Activated naive CD8-positive, alpha-beta T cell treated with anti-CD3 and anti-CD28 coated beads for 36 hours (primary cell): ENCODE data around the gene MEGF11. TPM values are rescaled to one million over a fixed set of nuclear protein-coding genes. Genes with fewer than 3 reads are reported as not detected.

ENCODE experiments used
- DNase-seq: peaks from one replicate; pipeline ENCODE4 v3.0.0; 2021
- H3K27ac Mint-ChIP-seq: one replicate; pipeline ENCODE4 v1.8.0; 2022; ENCODE audit warnings: mild to moderate bottlenecking, moderate library complexity, mixed read lengths
- H3K27me3 Mint-ChIP-seq: one replicate; pipeline ENCODE4 v1.8.0; 2022; ENCODE audit warnings: mild to moderate bottlenecking, mixed read lengths
- H3K36me3 Mint-ChIP-seq: one replicate; pipeline ENCODE4 v1.8.0; 2021; ENCODE audit warnings: mild to moderate bottlenecking, mixed read lengths
- H3K4me1 Mint-ChIP-seq: one replicate; pipeline ENCODE4 v1.8.0; 2021; ENCODE audit warnings: mixed read lengths
- H3K4me3 Mint-ChIP-seq: one replicate; pipeline ENCODE4 v1.8.0; 2022; ENCODE audit warnings: mild to moderate bottlenecking, moderate library complexity, mixed read lengths
- H3K9me3 Mint-ChIP-seq: one replicate; pipeline ENCODE4 v1.8.0; 2022; ENCODE audit warnings: mixed read lengths
- total RNA-seq, 2 experiments: library from RNA; stranded (reverse); gene quantifications; one replicate each; pipeline ENCODE4 v1.2.3, GENCODE V29; 2021

MEGF11 gene
- total RNA-seq, 2 experiments from 2014 or later: not detected

- H3K4me1 Mint-ChIP-seq: no peaks in the 10 kb centered on the region
- no peaks in the 10 kb centered on the region for H3K36me3 Mint-ChIP-seq
- no peaks in the 10 kb centered on the region for H3K9me3 Mint-ChIP-seq
- peaks cover 3% of the 10 kb centered on the region for H3K27me3 Mint-ChIP-seq
- H3K27ac Mint-ChIP-seq: no peak overlapping the region
- H3K4me3 Mint-ChIP-seq: no peak overlapping the region
- DNase-seq: no peak
Measured at GRCh38 chr15:66126456-66126855, 127.1 kb downstream of the MEGF11 start.

DNA sequence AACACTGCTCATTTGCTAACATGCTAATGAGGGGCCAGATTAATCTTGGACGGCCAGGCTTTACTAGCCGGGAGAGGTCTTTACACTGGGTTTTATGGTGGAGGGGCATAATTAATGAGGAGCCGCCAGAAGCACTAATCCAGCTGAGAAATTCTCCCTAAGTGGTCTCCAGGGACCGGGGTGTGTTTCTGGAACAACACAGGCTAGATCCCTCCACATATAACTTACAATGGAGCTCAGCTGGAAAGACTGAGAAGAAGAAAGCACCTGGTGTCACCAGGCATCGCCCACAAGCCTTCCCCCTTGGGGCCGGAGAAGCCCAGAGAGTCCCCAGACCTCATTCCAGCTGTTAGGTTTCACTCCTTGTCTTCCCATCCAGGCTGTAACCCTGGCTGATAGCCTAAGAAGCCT lies 127.5 kb downstream of the MEGF11 start:
- Mint-ChIP-seq H3K27me3 (peaks cover 3% of the 10 kb centered on the region), H3K4me1 (no peaks in the 10 kb centered on the region), H3K4me3 (no peak overlapping the region), H3K27ac (no peak overlapping the region), H3K36me3 (no peaks in the 10 kb centered on the region), H3K9me3 (no peaks in the 10 kb centered on the region)
- no peak for DNase-seq

GRCh38 chr15:66124651-66125050 lies 128.9 kb downstream of the MEGF11 start:
- no peak overlapping the region for H3K4me3 Mint-ChIP-seq
- no peaks in the 10 kb centered on the region for H3K9me3 Mint-ChIP-seq
- H3K27ac Mint-ChIP-seq: no peak overlapping the region
- H3K27me3 Mint-ChIP-seq: peaks cover 3% of the 10 kb centered on the region
- no peaks in the 10 kb centered on the region for H3K4me1 Mint-ChIP-seq
- no peak for DNase-seq
- H3K36me3 Mint-ChIP-seq: no peaks in the 10 kb centered on the region

GRCh38 chr15:66123799-66124198 lies 129.8 kb downstream of the MEGF11 start:
- no peaks in the 10 kb centered on the region for H3K4me1 Mint-ChIP-seq
- H3K4me3 Mint-ChIP-seq: no peak overlapping the region
- no peaks in the 10 kb centered on the region for H3K9me3 Mint-ChIP-seq
- DNase-seq: no peak
- H3K27me3 Mint-ChIP-seq: peaks cover 3% of the 10 kb centered on the region
- no peaks in the 10 kb centered on the region for H3K36me3 Mint-ChIP-seq
- H3K27ac Mint-ChIP-seq: no peak overlapping the region

- H3K4me1 Mint-ChIP-seq: peaks cover 3% of the 10 kb centered on the region
- H3K9me3 Mint-ChIP-seq: no peaks in the 10 kb centered on the region
- no peaks in the 10 kb centered on the region for H3K36me3 Mint-ChIP-seq
- peaks cover 6% of the 10 kb centered on the region for H3K27me3 Mint-ChIP-seq
- DNase-seq: no peak
- H3K4me3 Mint-ChIP-seq: no peak overlapping the region
- no peak overlapping the region for H3K27ac Mint-ChIP-seq
Measured at GRCh38 chr15:66120422-66120821, 133.1 kb downstream of the MEGF11 start.

GRCh38 chr15:66117841-66118240 lies 135.7 kb downstream of the MEGF11 start:
- no peak for DNase-seq
- Mint-ChIP-seq H3K27me3 (peaks cover 3% of the 10 kb centered on the region), H3K4me1 (peaks cover 3% of the 10 kb centered on the region), H3K36me3 (no peaks in the 10 kb centered on the region), H3K27ac (no peak overlapping the region), H3K4me3 (no peak overlapping the region), H3K9me3 (no peaks in the 10 kb centered on the region)

DNA sequence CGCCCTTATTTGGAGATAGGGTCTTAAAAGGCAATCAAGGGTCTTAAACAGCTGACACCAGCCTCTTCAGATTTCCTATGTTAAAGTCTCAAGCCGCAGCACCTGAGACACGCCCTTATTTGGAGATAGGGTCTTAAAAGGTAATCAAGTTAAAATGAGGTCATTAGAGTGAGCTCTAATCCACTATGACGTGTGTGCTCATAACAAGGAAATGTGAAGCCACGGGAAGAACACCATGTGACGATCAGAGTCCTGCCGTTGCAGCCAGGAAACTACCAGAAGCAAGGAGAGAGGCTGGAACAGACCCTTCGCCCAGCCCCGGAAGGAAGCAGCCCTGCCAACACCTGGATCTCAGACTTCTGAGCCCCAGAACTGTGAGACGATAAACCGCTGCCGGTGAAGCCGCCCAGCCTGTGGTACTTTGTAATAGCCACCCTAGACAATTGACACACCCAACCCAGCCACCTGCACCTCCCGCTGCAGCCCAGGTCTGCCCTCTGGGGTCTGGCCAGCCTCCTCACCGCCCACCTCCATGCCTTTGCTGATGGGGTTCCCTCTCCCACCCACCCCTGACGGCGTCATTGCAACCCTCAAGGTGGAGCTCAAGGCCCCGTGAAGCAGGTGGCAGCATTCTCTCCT lies 137.9 kb downstream of the MEGF11 start:
- H3K27ac Mint-ChIP-seq: no peak overlapping the region
- peaks cover 3% of the 10 kb centered on the region for H3K4me1 Mint-ChIP-seq
- H3K4me3 Mint-ChIP-seq: no peak overlapping the region

GRCh38 chr15:66114863-66115425 lies 138.6 kb downstream of the MEGF11 start:
- DNase-seq: no peak
- Mint-ChIP-seq H3K36me3 (no peaks in the 10 kb centered on the region), H3K9me3 (no peaks in the 10 kb centered on the region), H3K27ac (no peak overlapping the region), H3K27me3 (peaks cover 3% of the 10 kb centered on the region), H3K4me3 (no peak overlapping the region), H3K4me1 (peaks cover 3% of the 10 kb centered on the region)

More for the DNA sequence above, 137.9 kb downstream of the MEGF11 start:
- no peaks in the 10 kb centered on the region for H3K36me3 Mint-ChIP-seq
- no peak for DNase-seq
- peaks cover 3% of the 10 kb centered on the region for H3K27me3 Mint-ChIP-seq
- H3K9me3 Mint-ChIP-seq: no peaks in the 10 kb centered on the region

GRCh38 chr15:66112388-66112787 lies 141.2 kb downstream of the MEGF11 start:
- H3K4me3 Mint-ChIP-seq: no peak overlapping the region
- H3K27me3 Mint-ChIP-seq: peaks cover 3% of the 10 kb centered on the region
- H3K4me1 Mint-ChIP-seq: peaks cover 3% of the 10 kb centered on the region
- H3K36me3 Mint-ChIP-seq: no peaks in the 10 kb centered on the region
- no peak overlapping the region for H3K27ac Mint-ChIP-seq
- no peaks in the 10 kb centered on the region for H3K9me3 Mint-ChIP-seq
- no peak for DNase-seq

DNA sequence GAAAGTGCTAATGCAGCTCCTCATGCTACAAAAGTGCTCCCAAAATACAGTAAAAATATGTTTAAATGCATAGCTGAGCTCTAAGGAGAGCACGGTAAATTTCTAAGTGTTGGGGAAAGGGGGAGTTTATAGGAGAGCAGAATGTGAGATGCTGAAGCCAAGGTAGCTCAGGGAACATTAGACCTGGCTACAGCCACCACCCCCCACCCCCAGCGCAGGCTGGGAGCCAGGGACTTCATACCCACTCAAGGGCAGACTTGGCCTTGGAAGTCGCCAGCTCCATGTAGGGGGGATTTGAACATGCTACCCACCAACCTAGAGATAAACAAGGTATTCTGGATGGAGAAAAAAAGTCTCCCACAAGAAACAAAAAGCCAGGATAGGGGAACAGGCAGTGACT lies 142.2 kb downstream of the MEGF11 start:
- no peaks in the 10 kb centered on the region for H3K36me3 Mint-ChIP-seq
- no peak overlapping the region for H3K4me3 Mint-ChIP-seq
- DNase-seq: no peak
- no peak overlapping the region for H3K27ac Mint-ChIP-seq
- peaks cover 3% of the 10 kb centered on the region for H3K4me1 Mint-ChIP-seq
- H3K27me3 Mint-ChIP-seq: no peaks in the 10 kb centered on the region
- no peaks in the 10 kb centered on the region for H3K9me3 Mint-ChIP-seq

- Mint-ChIP-seq H3K36me3 (no peaks in the 10 kb centered on the region), H3K27ac (no peak overlapping the region), H3K4me1 (peaks cover 3% of the 10 kb centered on the region), H3K9me3 (no peaks in the 10 kb centered on the region), H3K27me3 (no peaks in the 10 kb centered on the region), H3K4me3 (no peak overlapping the region)
- DNase-seq: no peak
Measured at GRCh38 chr15:66110864-66111263, 142.7 kb downstream of the MEGF11 start.

- Mint-ChIP-seq H3K27me3 (no peaks in the 10 kb centered on the region), H3K36me3 (no peaks in the 10 kb centered on the region), H3K9me3 (no peaks in the 10 kb centered on the region)
Measured at GRCh38 chr15:66109826-66110225, 143.7 kb downstream of the MEGF11 start.

DNA sequence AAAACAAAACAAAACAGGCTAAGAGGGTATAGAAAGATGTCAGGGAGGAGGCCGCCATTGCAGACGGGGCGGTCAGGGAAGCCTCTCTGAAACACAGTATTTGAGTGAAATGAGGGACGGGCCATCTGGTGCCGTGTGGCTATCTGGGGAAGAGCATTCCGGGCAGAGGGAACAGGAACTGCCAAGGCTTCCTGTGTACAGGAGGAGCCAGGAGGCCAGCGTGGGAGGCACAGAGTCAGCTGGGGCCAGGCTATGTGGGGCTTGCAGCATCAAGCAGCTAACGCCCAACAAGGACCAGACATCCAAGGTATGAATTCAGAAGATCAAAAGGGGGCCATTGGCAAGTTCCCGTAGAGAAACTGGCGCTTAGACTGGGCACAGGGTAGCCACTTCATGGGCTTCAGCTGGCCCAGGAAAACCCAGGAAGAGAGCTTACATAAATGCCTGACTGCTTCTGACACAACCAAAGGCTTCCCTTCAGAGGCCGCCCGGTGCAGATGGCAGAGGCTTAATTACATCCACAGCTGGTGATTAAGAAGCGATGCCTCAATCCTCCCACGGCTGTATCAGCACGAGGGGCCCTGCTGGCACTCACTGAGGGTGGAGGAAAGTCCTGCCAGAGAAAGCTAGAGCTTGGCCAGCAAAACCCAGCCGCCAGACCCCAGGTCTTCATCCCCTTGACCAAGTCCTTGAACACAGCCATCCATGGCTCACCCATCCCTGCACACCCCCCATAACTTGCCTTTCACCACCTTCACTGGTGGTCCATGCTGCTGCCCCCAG lies 144.9 kb downstream of the MEGF11 start:
- no peak overlapping the region for H3K27ac Mint-ChIP-seq
- H3K36me3 Mint-ChIP-seq: no peaks in the 10 kb centered on the region

More at GRCh38 chr15:66109826-66110225, 143.7 kb downstream of the MEGF11 start:
- no peak overlapping the region for H3K4me3 Mint-ChIP-seq
- no peaks in the 10 kb centered on the region for H3K4me1 Mint-ChIP-seq
- DNase-seq: no peak
- no peak overlapping the region for H3K27ac Mint-ChIP-seq

GRCh38 chr15:66107070-66107469 lies 146.5 kb downstream of the MEGF11 start:
- H3K9me3 Mint-ChIP-seq: no peaks in the 10 kb centered on the region
- no peak overlapping the region for H3K4me3 Mint-ChIP-seq
- no peak overlapping the region for H3K27ac Mint-ChIP-seq
- no peaks in the 10 kb centered on the region for H3K4me1 Mint-ChIP-seq
- no peaks in the 10 kb centered on the region for H3K36me3 Mint-ChIP-seq
- DNase-seq: no peak
- no peaks in the 10 kb centered on the region for H3K27me3 Mint-ChIP-seq

More for the DNA sequence above, 144.9 kb downstream of the MEGF11 start:
- Mint-ChIP-seq H3K27me3 (no peaks in the 10 kb centered on the region), H3K4me1 (no peaks in the 10 kb centered on the region), H3K4me3 (no peak overlapping the region), H3K9me3 (no peaks in the 10 kb centered on the region)
- DNase-seq: no peak
